ENCODE results near the gene ABCC8.

The ABCC8 gene

GRCh38 chr11:17352950-17353820 is 123.5 kb downstream of the ABCC8 start:
- H3K4me3 ChIP-seq (ENCODE audit: control insufficient read depth, low read depth, low read length): peak overlapping the region; percentile 58
- DNase-seq (ENCODE audit: low read depth): no peak
- no peak for TF ChIP-seq CTCF (IDR thresholded peaks at IDR 0.05; ENCODE audit: control insufficient read depth, insufficient read depth, low read depth, low read length, missing control alignments)

GRCh38 chr11:17351510-17352176 is 125.0 kb downstream of the ABCC8 start, which contains the start of gene NCR3LG1:
TSS of gene NCR3LG1 (plus strand) at chr11:17351800. CDS start at chr11:17351970, 170 bp downstream.
- no peak for TF ChIP-seq CTCF (IDR thresholded peaks at IDR 0.05; ENCODE audit: control insufficient read depth, insufficient read depth, low read depth, low read length, missing control alignments)
- DNase-seq (ENCODE audit: low read depth): no peak
- peak within 1 kb of the TSS; percentile 58 for H3K4me3 ChIP-seq (ENCODE audit: control insufficient read depth, low read depth, low read length)

GRCh38 chr11:17351172-17351509 is 125.5 kb downstream of the ABCC8 start:
- peak; percentile 25 for TF ChIP-seq CTCF (IDR thresholded peaks at IDR 0.05; ENCODE audit: control insufficient read depth, insufficient read depth, low read depth, low read length, missing control alignments)
- DNase-seq (ENCODE audit: low read depth): no peak
- H3K4me3 ChIP-seq (ENCODE audit: control insufficient read depth, low read depth, low read length): peak overlapping the region; percentile 58

- no peak overlapping the region for H3K4me3 ChIP-seq (ENCODE audit: control insufficient read depth, low read depth, low read length)
- no peak for TF ChIP-seq CTCF (IDR thresholded peaks at IDR 0.05; ENCODE audit: control insufficient read depth, insufficient read depth, low read depth, low read length, missing control alignments)
- no peak for DNase-seq (ENCODE audit: low read depth)
Measured at GRCh38 chr11:17350455-17351171, 126.0 kb downstream of the ABCC8 start.

- TF ChIP-seq CTCF (IDR thresholded peaks at IDR 0.05; ENCODE audit: control insufficient read depth, insufficient read depth, low read depth, low read length, missing control alignments): no peak
- H3K4me3 ChIP-seq (ENCODE audit: control insufficient read depth, low read depth, low read length): no peak overlapping the region
- no peak for DNase-seq (ENCODE audit: low read depth)
Measured at GRCh38 chr11:17347676-17348075, 129.0 kb downstream of the ABCC8 start.

GRCh38 chr11:17343907-17344306 is 132.7 kb downstream of the ABCC8 start:
- no peak for TF ChIP-seq CTCF (IDR thresholded peaks at IDR 0.05; ENCODE audit: control insufficient read depth, insufficient read depth, low read depth, low read length, missing control alignments)
- peak; percentile 57 for DNase-seq (ENCODE audit: low read depth)
- no peak overlapping the region for H3K4me3 ChIP-seq (ENCODE audit: control insufficient read depth, low read depth, low read length)

Measured in AG09309 (cell line).